Sciatic nerve (tissue), 2 donors: ENCODE measurements around the gene ACADSB. TPM values are rescaled to one million over a fixed set of nuclear protein-coding genes. Genes with fewer than 3 reads are reported as not detected.

ENCODE experiments used
- ATAC-seq: fragments of 200-7000 bp; cut with Tn5 transposase; one replicate; pipeline ENCODE4 v1.9.1; 2020; ENCODE audit warnings: mild to moderate bottlenecking, moderate library complexity
- DNase-seq: peaks from one replicate; pipeline ENCODE4 v3.0.0-alpha.2; 2020; ENCODE audit warnings: low spot score
- intact Hi-C: fragments of 100-400 bp; cut with DNase I; formaldehyde crosslinking; loops from one replicate; pipeline ENCODE4 v1.14.2; 2022
- total RNA-seq: library from RNA; stranded (reverse); fragmentation: NEBNext Ultra II Directional; extraction: Animal tissue kit (Norgen Biotek cat#: 25700); gene quantifications from one replicate; pipeline ENCODE4 v1.2.1, GENCODE V29; 2021
- donor health status: DM: no; HTN: no; CAD: no.
- donor health status: DM: no; HTN: no; CAD: no.

The ACADSB gene
- 39.5 TPM for total RNA-seq

- intact Hi-C loops = no loop called here
- ATAC-seq = peak; percentile 99
- peak; percentile 97 for DNase-seq
These were observed at the start of gene ACADSB, which contains the start of gene IKZF5 for GRCh38 chr10:123008355-123009104. ACADSB (plus strand) TSS chr10:123009006; CDS start chr10:123009030, 24 bp downstream. IKZF5 (minus strand) TSS chr10:123008795; CDS start chr10:122998625, 10,170 bp downstream.

- no peak for ATAC-seq
- intact Hi-C loops = no loop called here
- no peak for DNase-seq
These were observed 46.4 kb upstream of the ACADSB start for GRCh38 chr10:122962405-122962804.

GRCh38 chr10:122966879-122967278 lies 41.9 kb upstream of the ACADSB start:
- no peak for ATAC-seq
- no peak for DNase-seq
- intact Hi-C loops = no loop called here

GRCh38 chr10:122968698-122969097 lies 40.1 kb upstream of the ACADSB start:
- DNase-seq = no peak
- no peak for ATAC-seq
- intact Hi-C loops = no loop called here

GRCh38 chr10:122974023-122974422 lies 34.8 kb upstream of the ACADSB start:
- ATAC-seq (no peak), DNase-seq (no peak)
- intact Hi-C loops = no loop called here

GRCh38 chr10:122974543-122975064 lies 34.2 kb upstream of the ACADSB start:
- DNase-seq (no peak), ATAC-seq (no peak)
- intact Hi-C loops = no loop called here

- DNase-seq (peak; percentile 96), ATAC-seq (peak; percentile 99)
- intact Hi-C loops = no loop called here
These were observed 28.4 kb upstream of the ACADSB start, which contains the start of gene PSTK for GRCh38 chr10:122980209-122981065. PSTK (plus strand) TSS chr10:122980401; CDS start chr10:122980480, 79 bp downstream.

- DNase-seq = no peak
- intact Hi-C loops = no loop called here
- ATAC-seq = no peak
These were observed 27.7 kb upstream of the ACADSB start for GRCh38 chr10:122981066-122981464.

- DNase-seq (no peak), ATAC-seq (no peak)
- intact Hi-C loops = no loop called here
These were observed 24.9 kb upstream of the ACADSB start for GRCh38 chr10:122983898-122984297.

- intact Hi-C loops = no loop called here
- no peak for DNase-seq
- ATAC-seq = no peak
These were observed 24.1 kb upstream of the ACADSB start for GRCh38 chr10:122984708-122985107.

- intact Hi-C loops = no loop called here
- no peak for ATAC-seq
- DNase-seq = no peak
These were observed 22.5 kb upstream of the ACADSB start for GRCh38 chr10:122986335-122986734.

GRCh38 chr10:122988501-122988900 lies 20.3 kb upstream of the ACADSB start:
- DNase-seq (no peak), ATAC-seq (no peak)
- intact Hi-C loops = no loop called here

- no peak for DNase-seq
- intact Hi-C loops = no loop called here
- ATAC-seq = no peak
These were observed 18.5 kb upstream of the ACADSB start for GRCh38 chr10:122990278-122990677.

GRCh38 chr10:122992031-122992585 lies 16.7 kb upstream of the ACADSB start:
- no peak for ATAC-seq
- intact Hi-C loops = no loop called here
- no peak for DNase-seq

- DNase-seq = no peak
- no peak for ATAC-seq
- intact Hi-C loops = no loop called here
These were observed 14.9 kb upstream of the ACADSB start for GRCh38 chr10:122993797-122994336.

GRCh38 chr10:122995936-122996335 lies 12.9 kb upstream of the ACADSB start:
- DNase-seq (no peak), ATAC-seq (no peak)
- intact Hi-C loops = no loop called here

GRCh38 chr10:122997864-122998263 lies 10.9 kb upstream of the ACADSB start:
- intact Hi-C loops = no loop called here
- DNase-seq = no peak
- no peak for ATAC-seq

GRCh38 chr10:122998360-122998917 lies 10.4 kb upstream of the ACADSB start:
- ATAC-seq (no peak), DNase-seq (no peak)
- intact Hi-C loops = no loop called here

GRCh38 chr10:122998934-122999333 lies 9.9 kb upstream of the ACADSB start:
- ATAC-seq = no peak
- no peak for DNase-seq
- intact Hi-C loops = no loop called here
